HG02870 (cell line): ENCODE results near the gene N4BP2L1.
"Not testable (repeated sequence)": the region's sequence is repeated elsewhere in the genome, so short reads cannot be mapped to it uniquely, and the experiment has no call there.

Experiments used
- ATAC-seq: cut with Tn5 transposase; IDR thresholded peaks from one replicate; pipeline ENCODE4 v1.9.1; 2021; ENCODE audit warnings: mild to moderate bottlenecking, moderate library complexity; ENCODE audit not compliant: unreplicated experiment

The N4BP2L1 gene

GRCh38 chr13:32391101-32391619, 36.8 kb downstream of the N4BP2L1 start:
- ATAC-seq = no peak

GRCh38 chr13:32390484-32390883, 37.4 kb downstream of the N4BP2L1 start:
- ATAC-seq = no peak

- no peak for ATAC-seq
These were observed 37.9 kb downstream of the N4BP2L1 start for GRCh38 chr13:32390048-32390447.

GRCh38 chr13:32385410-32385809, 42.5 kb downstream of the N4BP2L1 start:
- no peak for ATAC-seq

- ATAC-seq = no peak
These were observed 43.2 kb downstream of the N4BP2L1 start for GRCh38 chr13:32384702-32385101.

GRCh38 chr13:32383836-32384618, 43.9 kb downstream of the N4BP2L1 start:
- no peak for ATAC-seq

GRCh38 chr13:32381539-32381938, 46.4 kb downstream of the N4BP2L1 start:
- no peak for ATAC-seq

GRCh38 chr13:32378012-32378411, 49.9 kb downstream of the N4BP2L1 start:
- no peak for ATAC-seq

- no peak for ATAC-seq
These were observed 51.1 kb downstream of the N4BP2L1 start for GRCh38 chr13:32376642-32377415.

GRCh38 chr13:32370805-32371204, 57.1 kb downstream of the N4BP2L1 start:
- no peak for ATAC-seq

GRCh38 chr13:32362574-32362973, 65.4 kb downstream of the N4BP2L1 start:
- no peak for ATAC-seq

GRCh38 chr13:32355935-32356334, 72.0 kb downstream of the N4BP2L1 start:
- ATAC-seq = not testable (repeated sequence)

- ATAC-seq = no peak
These were observed 73.9 kb downstream of the N4BP2L1 start for GRCh38 chr13:32354040-32354439.

GRCh38 chr13:32350839-32351441, 77.0 kb downstream of the N4BP2L1 start:
- not testable (repeated sequence) for ATAC-seq
